ENCODE data around the gene PGAP6.
"Not testable (repeated sequence)": the region's sequence is repeated elsewhere in the genome, so short reads cannot be mapped to it uniquely, and the experiment has no call there.

Gene PGAP6

GRCh38 chr16:381789-382717 lies at the start of gene PGAP6:
Gene PGAP6 (minus strand): TSS chr16:381978. CDS start chr16:381821, 157 bp downstream.
- no peak for DNase-seq

GRCh38 chr16:430904-431303 lies 49.1 kb upstream of the PGAP6 start:
- DNase-seq: no peak

GRCh38 chr16:427250-427649 lies 45.5 kb upstream of the PGAP6 start:
- no peak for DNase-seq

- DNase-seq: no peak
Observed at GRCh38 chr16:426906-427249, 45.1 kb upstream of the PGAP6 start.

- DNase-seq: no peak
Observed at GRCh38 chr16:426115-426905, 44.5 kb upstream of the PGAP6 start.

GRCh38 chr16:425740-426114 lies 43.9 kb upstream of the PGAP6 start:
- no peak for DNase-seq

GRCh38 chr16:425082-425718 lies 43.4 kb upstream of the PGAP6 start, which contains the start of gene RAB11FIP3:
Gene RAB11FIP3 (plus strand): TSS chr16:425649. CDS start chr16:426007, 358 bp downstream.
- peak; percentile 16 for DNase-seq

GRCh38 chr16:424623-425081 lies 42.9 kb upstream of the PGAP6 start:
- no peak for DNase-seq

GRCh38 chr16:424033-424622 lies 42.4 kb upstream of the PGAP6 start:
- peak; percentile 57 for DNase-seq

- not testable (repeated sequence) for DNase-seq
Observed at GRCh38 chr16:422179-422578, 40.4 kb upstream of the PGAP6 start.

- not testable (repeated sequence) for DNase-seq
Observed at GRCh38 chr16:415170-415498, 33.4 kb upstream of the PGAP6 start.

GRCh38 chr16:414395-415169 lies 32.8 kb upstream of the PGAP6 start:
- DNase-seq: no peak

- DNase-seq: no peak
Observed at GRCh38 chr16:411576-412265, 29.9 kb upstream of the PGAP6 start.

- no peak for DNase-seq
Observed at GRCh38 chr16:410516-411178, 28.9 kb upstream of the PGAP6 start.

- DNase-seq: no peak
Observed at GRCh38 chr16:407253-407652, 25.5 kb upstream of the PGAP6 start.

GRCh38 chr16:405548-406506 lies 24.0 kb upstream of the PGAP6 start:
- no peak for DNase-seq

- no peak for DNase-seq
Observed at GRCh38 chr16:404971-405486, 23.3 kb upstream of the PGAP6 start.

- DNase-seq: peak; percentile 87
Observed at GRCh38 chr16:401468-402348, 19.9 kb upstream of the PGAP6 start, which contains the start of gene DECR2. Gene DECR2 (plus strand): TSS chr16:401885. CDS start chr16:401964, 79 bp downstream.
